Lower leg skin (tissue), 3 donors: Measurements from ENCODE around the gene NTRK2.
"Not testable (repeated sequence)": the region's sequence is repeated elsewhere in the genome, so short reads cannot be mapped to it uniquely, and the experiment has no call there.

ENCODE experiments used
- CTCF ChIP-seq, 3 donors: fragments of 450-650 bp; IDR thresholded peaks; one replicate each; pipeline ENCODE4 v1.5.1; 2016; ENCODE audit warnings: antibody characterized with exemption in 3 of 3, mild to moderate bottlenecking in 3 of 3, moderate library complexity in 2 of 3
- POLR2A ChIP-seq, 2 donors: fragments of 450-650 bp; IDR thresholded peaks; one replicate each; pipeline ENCODE4 v1.6.1; 2016 to 2017; ENCODE audit warnings: antibody characterized with exemption in 2 of 2, mild to moderate bottlenecking in 1 of 2, moderate library complexity in 1 of 2

GRCh38 chr9:84898618-84899017 lies 229.1 kb downstream of the NTRK2 start:
- not testable (repeated sequence) for TF ChIP-seq CTCF, POLR2A (IDR thresholded peaks at IDR 0.05)
